HG03354 (cell line): Measurements from ENCODE around the gene SPEM2.

Source experiments
- ATAC-seq: cut with Tn5 transposase; IDR thresholded peaks from one replicate; pipeline ENCODE4 v1.9.1; 2021; ENCODE audit warnings: mild to moderate bottlenecking; ENCODE audit not compliant: unreplicated experiment, poor library complexity, severe bottlenecking

The SPEM2 gene

GRCh38 chr17:7417056-7417655, 8.3 kb upstream of the SPEM2 start:
- no peak for ATAC-seq

DNA sequence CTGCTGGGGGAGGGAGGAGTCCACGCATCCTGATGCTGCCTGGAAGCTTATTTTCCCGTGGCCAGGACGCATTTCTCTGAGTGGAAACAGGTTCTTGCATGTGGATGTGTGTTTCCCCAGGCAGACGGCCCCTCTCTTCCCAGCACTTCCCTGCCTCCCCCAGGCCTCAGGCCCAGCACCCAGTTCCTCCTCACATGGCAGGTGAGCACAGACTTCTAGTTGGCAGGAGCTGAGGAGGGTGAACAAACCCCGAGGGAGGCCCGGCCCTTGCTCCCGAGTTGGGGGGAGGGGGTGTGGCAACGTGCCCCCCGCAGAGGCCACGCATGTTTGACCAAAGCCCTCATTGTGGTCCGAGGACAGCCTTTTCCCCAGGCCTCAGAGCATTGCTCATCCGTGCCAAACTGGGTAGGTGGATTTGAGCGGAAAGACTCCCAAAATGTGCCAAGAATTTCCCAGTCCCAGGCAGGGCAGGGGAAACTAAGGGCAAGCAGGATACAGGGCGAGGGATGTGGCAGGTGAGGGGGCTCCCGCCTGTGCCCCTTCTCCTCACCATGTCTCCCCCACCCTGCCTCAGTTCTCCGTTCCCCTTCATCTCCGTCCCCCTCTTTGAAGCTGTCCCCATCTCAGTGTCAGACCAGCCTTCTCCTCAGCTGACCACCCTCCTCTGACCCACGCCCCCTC, 6.8 kb upstream of the SPEM2 start:
- no peak for ATAC-seq

GRCh38 chr17:7419819-7420610, 5.4 kb upstream of the SPEM2 start, which contains the start of gene SPEM1:
Gene SPEM1 (plus strand): TSS chr17:7420324. CDS start chr17:7420385, 61 bp downstream.
- no peak for ATAC-seq

- ATAC-seq: no peak
These were observed 4.2 kb upstream of the SPEM2 start for GRCh38 chr17:7421186-7421585.

GRCh38 chr17:7423679-7424078, 1.7 kb upstream of the SPEM2 start:
- no peak for ATAC-seq

- no peak for ATAC-seq
These were observed 340 bp downstream of the SPEM2 start for GRCh38 chr17:7425756-7426155.

GRCh38 chr17:7426203-7426863, 917 bp downstream of the SPEM2 start:
- no peak for ATAC-seq

GRCh38 chr17:7426896-7427489, 1.6 kb downstream of the SPEM2 start:
- ATAC-seq: no peak

- ATAC-seq: no peak
These were observed 2.1 kb downstream of the SPEM2 start for GRCh38 chr17:7427549-7427948.

GRCh38 chr17:7428557-7428956, 3.1 kb downstream of the SPEM2 start, which contains the start of gene SPEM3:
Gene SPEM3 (plus strand): TSS chr17:7428857. CDS start chr17:7428903, 46 bp downstream.
- ATAC-seq: no peak

DNA sequence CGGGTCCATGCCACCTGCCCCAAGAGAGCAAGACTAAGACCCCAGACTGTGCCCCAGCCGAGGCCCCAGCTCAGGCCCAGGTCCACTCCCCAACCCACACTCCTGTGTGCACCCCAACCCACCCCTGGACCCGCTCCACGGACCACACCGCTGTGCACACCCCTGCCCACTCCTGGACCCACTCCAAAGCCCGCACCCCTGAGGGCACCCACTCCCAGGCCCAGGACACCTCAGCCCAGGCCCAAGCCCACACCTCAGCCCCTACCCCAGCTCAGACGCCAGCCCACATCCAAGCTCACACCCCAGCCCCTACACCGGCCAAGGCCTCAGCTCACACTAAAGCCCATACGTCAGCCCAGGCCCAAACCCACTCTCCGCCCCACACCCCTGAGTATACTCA, 4.3 kb downstream of the SPEM2 start:
- ATAC-seq: no peak

DNA sequence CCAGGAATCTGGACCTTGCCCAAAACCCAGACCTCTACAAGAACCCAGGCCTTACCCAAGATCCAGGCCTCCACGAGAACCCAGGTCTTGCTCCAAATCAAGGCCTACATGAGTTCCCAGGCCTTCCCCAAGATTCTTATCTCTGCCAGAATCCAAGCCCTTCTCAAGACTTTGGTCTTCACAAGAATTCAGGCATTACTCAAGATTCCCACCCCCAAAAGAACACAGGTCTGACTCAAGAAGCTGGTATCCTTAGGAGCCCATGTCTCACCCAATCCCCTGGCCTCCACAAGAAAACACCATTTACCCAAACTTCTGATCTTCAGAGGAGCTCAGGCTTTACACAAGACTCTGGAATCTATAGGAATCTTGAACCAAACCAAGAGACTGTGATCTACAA, 5.8 kb downstream of the SPEM2 start:
- ATAC-seq: no peak

GRCh38 chr17:7432296-7432695, 6.9 kb downstream of the SPEM2 start:
- ATAC-seq: no peak

DNA sequence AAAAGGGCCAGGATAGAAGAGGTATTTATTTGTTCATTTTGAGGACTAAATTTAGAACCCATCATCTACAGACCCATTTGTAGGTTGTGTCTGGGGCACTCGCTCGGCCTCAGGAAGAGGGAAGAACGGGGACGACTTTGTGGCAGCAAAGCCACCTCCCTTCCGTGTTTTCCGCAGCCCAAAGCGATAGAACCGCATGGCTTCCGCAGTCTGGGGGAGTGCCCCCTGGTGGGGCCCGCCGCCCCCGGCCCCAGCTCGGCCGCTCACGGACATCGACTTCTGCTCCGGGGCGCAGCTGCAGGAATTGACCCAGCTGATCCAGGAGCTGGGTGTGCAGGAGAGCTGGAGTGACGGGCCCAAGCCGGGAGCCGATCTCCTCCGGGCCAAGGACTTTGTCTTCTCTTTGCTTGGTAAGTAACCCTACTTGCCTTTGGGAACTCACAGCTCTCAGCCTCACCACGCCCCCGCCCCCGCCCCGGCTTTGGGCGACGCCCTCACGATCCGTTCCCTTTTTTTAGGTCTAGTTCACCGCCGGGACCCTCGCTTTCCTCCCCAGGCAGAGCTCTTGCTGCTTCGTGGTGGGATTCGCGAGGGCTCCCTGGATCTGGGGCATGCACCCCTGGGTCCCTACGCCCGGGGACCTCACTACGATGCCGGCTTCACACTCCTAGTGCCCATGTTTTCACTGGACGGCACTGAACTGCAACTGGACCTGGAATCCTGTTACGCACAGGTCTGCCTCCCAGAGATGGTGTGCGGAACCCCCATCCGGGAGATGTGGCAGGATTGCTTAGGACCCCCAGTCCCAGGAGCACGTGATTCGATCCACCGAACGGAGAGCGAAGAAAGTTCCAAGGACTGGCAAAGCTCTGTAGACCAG, 10.5 kb downstream of the SPEM2 start:
- ATAC-seq: peak; percentile 27

GRCh38 chr17:7436556-7437368, 11.3 kb downstream of the SPEM2 start:
- peak; percentile 39 for ATAC-seq

- ATAC-seq: no peak
These were observed 12.0 kb downstream of the SPEM2 start for GRCh38 chr17:7437369-7437863.

GRCh38 chr17:7437950-7438614, 12.7 kb downstream of the SPEM2 start:
- no peak for ATAC-seq
